CD4-positive, CD25-positive, alpha-beta regulatory T cell (primary cell): Measurements from ENCODE around the gene TMEM151A. TPM values are rescaled to one million over a fixed set of nuclear protein-coding genes. Genes with fewer than 3 reads are reported as not detected.

Experiments
- ATAC-seq, 2 donors: fragments of 150-1000 bp; cut with Tn5 transposase; one replicate each; pipeline ENCODE4 v1.10.0; 2021; ENCODE audit warnings: low read depth in 2 of 2, moderate number of reproducible peaks in 2 of 2, moderate library complexity in 1 of 2
- DNase-seq, 3 donors: peaks; one replicate each; pipeline versions ENCODE4 v3.0.0 to v3.0.0-alpha.2; 2012 to 2022; ENCODE audit warnings: mixed read lengths in 1 of 3
- H3K27ac ChIP-seq: one replicate; pipeline ENCODE4 v1.7.0; 2013; ENCODE audit warnings: mild to moderate bottlenecking, low read length; ENCODE audit not compliant: insufficient read depth, poor library complexity, severe bottlenecking
- H3K27me3 ChIP-seq: one replicate; pipeline ENCODE4 v1.7.0; 2013; ENCODE audit warnings: low read length; ENCODE audit not compliant: control insufficient read depth, insufficient read depth
- H3K36me3 ChIP-seq: one replicate; pipeline ENCODE4 v1.7.0; 2013; ENCODE audit warnings: mild to moderate bottlenecking, low read length, moderate library complexity; ENCODE audit not compliant: control insufficient read depth, insufficient read depth
- H3K4me1 ChIP-seq: 2 replicates; pipeline ENCODE4 v1.7.0; 2013; ENCODE audit warnings: mild to moderate bottlenecking, low read length; ENCODE audit not compliant: insufficient read depth, control insufficient read depth, poor library complexity, severe bottlenecking
- H3K4me3 ChIP-seq: one replicate; pipeline ENCODE4 v1.7.0; 2013; ENCODE audit warnings: low read depth, mild to moderate bottlenecking, low read length, moderate library complexity
- H3K9me3 ChIP-seq, 2 experiments: 1 replicate in 1 of 2; 2 replicates in 1 of 2; pipeline ENCODE4 v1.7.0; 2013; ENCODE audit warnings: low read length in 2 of 2, mild to moderate bottlenecking in 1 of 2, moderate library complexity in 1 of 2; ENCODE audit not compliant: control insufficient read depth in 2 of 2
- H3K27ac Mint-ChIP-seq, 3 donors: one replicate each; pipeline ENCODE4 v1.8.0; 2020 to 2022; ENCODE audit warnings: mild to moderate bottlenecking in 3 of 3, mixed read lengths in 3 of 3, moderate library complexity in 2 of 3
- H3K27me3 Mint-ChIP-seq: one replicate; pipeline ENCODE4 v1.8.0; 2022; ENCODE audit warnings: mild to moderate bottlenecking, mixed read lengths
- H3K36me3 Mint-ChIP-seq: one replicate; pipeline ENCODE4 v1.8.0; 2020; ENCODE audit warnings: mixed read lengths
- H3K4me1 Mint-ChIP-seq, 4 donors: one replicate each; pipeline ENCODE4 v1.8.0; 2020 to 2022; ENCODE audit warnings: mixed read lengths in 4 of 4, mild to moderate bottlenecking in 1 of 4
- H3K4me3 Mint-ChIP-seq, 4 donors: one replicate each; pipeline ENCODE4 v1.8.0; 2020 to 2022; ENCODE audit warnings: mild to moderate bottlenecking in 4 of 4, mixed read lengths in 4 of 4, moderate library complexity in 3 of 4
- H3K9me3 Mint-ChIP-seq, 7 donors: one replicate each; pipeline ENCODE4 v1.8.0; 2020 to 2022; ENCODE audit warnings: mixed read lengths in 7 of 7, mild to moderate bottlenecking in 3 of 7, moderate library complexity in 2 of 7
- polyA plus RNA-seq, 4 donors: library from polyadenylated mRNA; unstranded; fragments of 300-500 nt; fragmentation: Illumina TruSeq; gene quantifications; one replicate each; pipeline ENCODE4 v1.2.3, GENCODE V29; 2021
- total RNA-seq: library from RNA; stranded (reverse); gene quantifications from one replicate; pipeline ENCODE4 v1.2.3, GENCODE V29; 2022

TMEM151A gene
- total and polyA plus RNA-seq, 5 donors from 2014 or later = not detected

DNA sequence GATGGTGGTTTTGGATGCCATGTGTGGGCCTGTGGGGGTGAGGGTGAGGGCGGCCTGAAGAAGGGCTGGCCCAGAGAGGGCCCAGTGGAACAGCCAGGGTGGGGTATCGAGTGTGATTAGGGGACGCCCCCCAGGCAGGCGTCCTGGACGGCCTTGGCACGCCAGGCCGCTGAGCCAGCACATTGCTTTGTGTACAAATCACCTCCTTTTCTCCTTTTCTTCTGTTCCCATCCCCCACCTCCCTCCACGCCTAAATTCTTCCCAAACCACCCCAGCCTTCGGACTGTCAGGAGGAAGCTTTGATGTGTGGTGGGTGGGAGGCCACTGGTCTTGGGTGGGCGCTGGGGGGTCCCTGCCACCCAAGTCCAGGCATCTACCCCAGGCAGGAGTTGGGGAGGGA is 33.0 kb downstream of the TMEM151A start:
- Histone ChIP-seq H3K4me1 (peaks cover 38% of the 10 kb centered on the region), H3K36me3 (no peaks in the 10 kb centered on the region), H3K4me3 (no peak overlapping the region), H3K9me3 (no peaks in the 10 kb centered on the region), H3K27me3 (no peaks in the 10 kb centered on the region), H3K27ac (no peak overlapping the region)
- Mint-ChIP-seq H3K9me3 (peaks cover 0 to 4% (median 0%) of the 10 kb centered on the region in 7 donors), H3K4me3 (peak overlapping the region in 2 of 4 donors; percentile 21 to 31), H3K4me1 (peaks cover 4 to 67% (median 24%) of the 10 kb centered on the region in 4 donors), H3K27me3 (no peaks in the 10 kb centered on the region), H3K36me3 (no peaks in the 10 kb centered on the region), H3K27ac (peak overlapping the region in 1 of 3 donors; percentile 83)
- DNase-seq (no peak), ATAC-seq (no peak)

DNA sequence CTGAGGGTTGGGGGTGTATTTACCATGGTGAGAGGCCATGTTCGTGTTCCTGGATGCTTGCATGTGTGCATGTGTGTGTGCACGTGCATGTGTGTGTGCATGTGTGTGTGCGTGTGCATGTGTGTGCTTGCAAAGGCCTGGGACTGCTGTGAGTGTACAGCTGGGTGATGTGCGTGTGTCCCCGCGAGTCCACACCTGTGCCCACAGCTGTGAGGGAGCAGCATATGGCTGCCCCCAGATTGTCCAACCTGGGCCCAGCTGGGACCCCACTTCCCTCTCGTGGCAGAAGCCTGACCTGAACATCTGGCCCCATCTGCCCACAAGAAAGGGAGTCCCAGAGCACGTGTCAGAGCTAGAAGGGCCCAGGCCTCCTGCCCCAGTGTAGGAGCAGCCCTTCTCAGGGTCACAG is 33.6 kb downstream of the TMEM151A start:
- Histone ChIP-seq H3K27me3 (no peaks in the 10 kb centered on the region), H3K4me3 (no peak overlapping the region), H3K27ac (no peak overlapping the region), H3K36me3 (no peaks in the 10 kb centered on the region), H3K4me1 (peaks cover 38% of the 10 kb centered on the region), H3K9me3 (no peaks in the 10 kb centered on the region)
- peaks cover 0 to 1% (median 0%) of the 10 kb centered on the region in 7 donors for H3K9me3 Mint-ChIP-seq
- no peak overlapping the region for H3K4me3 Mint-ChIP-seq
- DNase-seq (no peak), ATAC-seq (no peak)
- peak overlapping the region in 1 of 3 donors; percentile 85 for H3K27ac Mint-ChIP-seq
- H3K27me3 Mint-ChIP-seq = no peaks in the 10 kb centered on the region
- H3K36me3 Mint-ChIP-seq = no peaks in the 10 kb centered on the region
- H3K4me1 Mint-ChIP-seq = peaks cover 4 to 61% (median 22%) of the 10 kb centered on the region in 4 donors

DNA sequence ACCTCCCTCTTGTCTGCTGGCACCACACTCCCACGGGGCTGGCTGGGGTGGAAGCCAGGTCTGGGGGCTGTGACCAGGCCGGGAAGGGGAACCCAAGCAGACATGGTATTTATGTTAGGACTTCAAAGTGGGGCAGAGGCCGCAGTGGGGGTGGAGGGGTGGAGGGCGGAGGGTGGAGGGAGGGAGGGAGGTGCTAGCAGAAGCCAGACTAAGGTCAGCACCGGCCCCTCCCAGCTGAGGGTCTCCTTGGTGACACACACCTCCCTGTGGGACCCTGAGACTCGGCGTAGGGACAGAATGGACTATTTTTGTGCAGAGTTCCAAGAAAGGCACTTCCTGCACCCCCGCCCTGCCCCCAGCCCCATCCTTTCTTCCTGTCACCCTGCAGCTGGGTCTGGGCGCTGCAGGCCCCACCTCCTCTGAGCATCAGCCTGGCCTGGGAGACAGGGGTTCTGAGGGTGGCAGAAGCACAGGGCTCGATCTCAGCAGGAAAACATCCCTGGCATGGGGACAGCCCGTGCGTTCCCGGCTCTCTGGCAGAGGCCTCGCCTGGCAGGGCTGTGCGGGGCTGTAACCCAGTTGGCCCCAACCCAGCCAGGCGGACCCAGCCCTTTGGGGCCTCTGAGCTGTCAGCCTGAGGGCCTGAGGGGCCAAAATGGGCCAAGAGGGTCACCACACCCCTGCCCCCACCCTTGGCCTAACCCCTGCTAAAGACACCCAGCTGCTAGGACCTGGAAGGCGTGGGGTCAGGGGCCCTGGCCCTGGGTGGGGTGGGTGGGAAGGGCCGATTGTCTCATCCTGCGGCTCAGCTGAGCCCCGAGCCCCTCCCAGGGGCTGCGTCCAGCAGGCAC is 34.8 kb downstream of the TMEM151A start:
- Histone ChIP-seq H3K9me3 (no peaks in the 10 kb centered on the region), H3K4me3 (no peak overlapping the region), H3K27ac (peak overlapping the region; percentile 38), H3K27me3 (no peaks in the 10 kb centered on the region), H3K36me3 (no peaks in the 10 kb centered on the region), H3K4me1 (peaks cover 38% of the 10 kb centered on the region)
- peak overlapping the region in 2 of 3 donors; percentile 85 to 91 for H3K27ac Mint-ChIP-seq
- peak overlapping the region in 1 of 4 donors; percentile 74 for H3K4me3 Mint-ChIP-seq
- no peaks in the 10 kb centered on the region for H3K9me3 Mint-ChIP-seq
- H3K36me3 Mint-ChIP-seq = no peaks in the 10 kb centered on the region
- peaks cover 4 to 60% (median 22%) of the 10 kb centered on the region in 4 donors for H3K4me1 Mint-ChIP-seq
- ATAC-seq (peak; percentile 61 to 66), DNase-seq (peak in 1 of 3 donors; percentile 90)
- H3K27me3 Mint-ChIP-seq = no peaks in the 10 kb centered on the region

DNA sequence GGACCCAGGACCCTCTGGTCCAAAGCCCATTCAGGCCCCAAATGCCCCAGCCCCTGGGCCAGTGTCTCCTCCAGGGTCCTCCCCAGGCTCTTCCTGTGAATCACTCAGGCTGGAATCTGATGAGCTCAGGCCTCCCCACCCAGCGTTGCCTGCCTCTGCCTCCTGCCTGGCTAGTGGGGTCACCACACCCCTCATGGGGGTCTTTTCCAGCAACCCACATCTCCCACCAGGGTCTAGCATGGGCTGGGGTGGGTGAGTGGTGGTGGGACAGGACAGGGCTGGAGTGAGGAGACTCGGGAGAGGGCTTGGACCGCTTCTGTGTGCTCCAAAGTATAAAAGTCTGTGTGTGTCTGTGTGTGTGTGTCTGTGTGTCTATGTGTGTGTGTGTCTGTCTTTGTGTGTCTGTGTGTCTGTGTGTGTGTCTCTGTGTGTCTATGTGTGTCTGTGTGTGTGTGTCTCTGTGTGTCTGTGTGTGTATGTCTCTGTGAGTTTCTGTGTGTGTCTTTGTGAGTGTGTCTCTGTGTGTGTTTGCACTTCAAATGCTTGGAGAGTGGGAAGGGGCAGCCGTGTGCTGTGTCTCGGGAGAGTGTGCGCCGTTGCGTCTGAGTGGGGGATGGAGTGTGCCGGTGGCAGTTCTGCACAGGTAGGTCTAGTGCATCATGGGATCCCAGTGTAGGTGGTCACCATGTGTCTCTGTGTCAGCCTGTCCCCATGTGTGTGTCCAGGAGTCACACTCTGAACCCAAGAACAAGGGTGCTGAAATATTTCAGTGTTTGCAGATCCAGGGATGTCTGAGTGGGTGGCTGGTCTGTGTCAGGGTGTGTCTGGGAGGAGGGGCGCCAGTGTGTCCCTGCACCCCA is 35.7 kb downstream of the TMEM151A start:
- Histone ChIP-seq H3K36me3 (no peaks in the 10 kb centered on the region), H3K9me3 (no peaks in the 10 kb centered on the region), H3K27ac (peak overlapping the region; percentile 58), H3K4me1 (peaks cover 38% of the 10 kb centered on the region), H3K27me3 (no peaks in the 10 kb centered on the region), H3K4me3 (no peak overlapping the region)
- ATAC-seq (no peak), DNase-seq (no peak)
- no peaks in the 10 kb centered on the region for H3K36me3 Mint-ChIP-seq
- H3K27ac Mint-ChIP-seq = peak overlapping the region; percentile 60 to 79 (median 72)
- no peaks in the 10 kb centered on the region for H3K9me3 Mint-ChIP-seq
- H3K27me3 Mint-ChIP-seq = no peaks in the 10 kb centered on the region
- H3K4me1 Mint-ChIP-seq = peaks cover 4 to 56% (median 22%) of the 10 kb centered on the region in 4 donors
- peak overlapping the region in 3 of 4 donors; percentile 12 to 80 (median 52) for H3K4me3 Mint-ChIP-seq

DNA sequence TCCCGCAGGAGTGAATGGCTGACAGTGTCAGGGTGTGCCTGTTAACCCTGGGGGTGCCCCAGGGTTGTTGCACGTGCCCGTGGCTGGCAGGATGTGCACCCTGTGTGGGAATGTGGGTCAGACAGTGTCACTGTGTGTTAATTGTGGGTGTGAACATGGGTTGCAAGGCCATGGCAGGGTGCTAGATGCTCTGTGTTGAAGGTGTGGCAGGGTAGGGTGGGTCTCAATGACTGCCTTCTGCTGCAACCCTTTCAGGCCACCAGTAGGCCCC is 36.3 kb downstream of the TMEM151A start:
- DNase-seq = peak in 1 of 3 donors; percentile 64
- Mint-ChIP-seq H3K27ac (peak overlapping the region in 2 of 3 donors; percentile 60 to 79), H3K9me3 (no peaks in the 10 kb centered on the region), H3K36me3 (no peaks in the 10 kb centered on the region), H3K4me1 (peaks cover 4 to 52% (median 22%) of the 10 kb centered on the region in 4 donors), H3K27me3 (no peaks in the 10 kb centered on the region), H3K4me3 (peak overlapping the region in 2 of 4 donors; percentile 52 to 57)
- H3K36me3 ChIP-seq = no peaks in the 10 kb centered on the region
- H3K4me1 ChIP-seq = peaks cover 38% of the 10 kb centered on the region
- no peaks in the 10 kb centered on the region for H3K9me3 ChIP-seq
- H3K27me3 ChIP-seq = no peaks in the 10 kb centered on the region
- peak in 1 of 2 donors; percentile 2 for ATAC-seq
- H3K4me3 ChIP-seq = no peak overlapping the region
- H3K27ac ChIP-seq = peak overlapping the region; percentile 58

DNA sequence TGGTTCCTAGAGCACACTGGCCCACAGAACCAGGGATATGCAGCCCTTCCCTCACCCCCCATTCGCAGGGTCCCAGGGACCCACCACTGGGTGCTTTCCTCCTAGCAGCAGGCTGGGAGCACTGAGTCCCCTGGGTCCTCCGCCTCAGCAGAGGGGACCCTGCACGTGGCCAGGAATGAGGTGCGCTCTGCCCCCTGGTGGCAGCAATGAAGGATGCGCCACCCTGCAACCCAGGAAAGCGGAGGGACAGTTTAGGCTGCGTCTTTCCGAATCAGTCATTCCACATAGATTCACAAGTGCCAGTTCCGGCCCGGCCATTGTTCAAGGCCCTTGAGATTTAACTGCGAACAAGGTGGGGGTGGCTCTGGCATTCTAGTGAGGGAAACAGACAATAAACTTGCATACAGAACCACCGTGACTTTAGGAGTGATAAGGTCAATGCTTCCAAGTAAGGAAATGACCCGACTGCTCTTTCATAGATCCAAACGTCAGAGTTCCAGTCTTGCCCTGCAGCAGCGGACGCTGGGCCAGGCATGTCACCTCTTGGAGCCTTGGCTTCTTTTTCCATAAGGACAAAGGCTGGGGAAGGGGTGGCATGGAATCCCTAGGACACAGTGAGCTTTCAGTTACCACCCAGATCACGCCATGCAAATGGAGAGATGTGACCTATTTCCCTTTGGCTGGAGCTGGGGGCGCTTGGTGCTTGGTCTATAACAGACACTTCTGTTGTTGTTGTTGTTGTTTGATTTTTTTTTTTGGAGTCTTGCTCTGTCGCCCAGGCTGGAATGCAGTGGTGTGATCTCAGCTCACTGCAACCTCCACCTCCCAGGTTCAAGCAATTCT is 36.8 kb downstream of the TMEM151A start:
- Histone ChIP-seq H3K4me1 (peaks cover 38% of the 10 kb centered on the region), H3K36me3 (no peaks in the 10 kb centered on the region), H3K27me3 (no peaks in the 10 kb centered on the region), H3K4me3 (no peak overlapping the region), H3K27ac (peak overlapping the region; percentile 58), H3K9me3 (no peaks in the 10 kb centered on the region)
- H3K36me3 Mint-ChIP-seq = no peaks in the 10 kb centered on the region
- H3K27ac Mint-ChIP-seq = peak overlapping the region; percentile 60 to 85 (median 79)
- H3K27me3 Mint-ChIP-seq = no peaks in the 10 kb centered on the region
- peak overlapping the region in 3 of 4 donors; percentile 3 to 57 (median 52) for H3K4me3 Mint-ChIP-seq
- ATAC-seq (peak; percentile 81 to 85), DNase-seq (peak; percentile 68 to 82 (median 81))
- peaks cover 4 to 47% (median 20%) of the 10 kb centered on the region in 4 donors for H3K4me1 Mint-ChIP-seq
- H3K9me3 Mint-ChIP-seq = no peaks in the 10 kb centered on the region

DNA sequence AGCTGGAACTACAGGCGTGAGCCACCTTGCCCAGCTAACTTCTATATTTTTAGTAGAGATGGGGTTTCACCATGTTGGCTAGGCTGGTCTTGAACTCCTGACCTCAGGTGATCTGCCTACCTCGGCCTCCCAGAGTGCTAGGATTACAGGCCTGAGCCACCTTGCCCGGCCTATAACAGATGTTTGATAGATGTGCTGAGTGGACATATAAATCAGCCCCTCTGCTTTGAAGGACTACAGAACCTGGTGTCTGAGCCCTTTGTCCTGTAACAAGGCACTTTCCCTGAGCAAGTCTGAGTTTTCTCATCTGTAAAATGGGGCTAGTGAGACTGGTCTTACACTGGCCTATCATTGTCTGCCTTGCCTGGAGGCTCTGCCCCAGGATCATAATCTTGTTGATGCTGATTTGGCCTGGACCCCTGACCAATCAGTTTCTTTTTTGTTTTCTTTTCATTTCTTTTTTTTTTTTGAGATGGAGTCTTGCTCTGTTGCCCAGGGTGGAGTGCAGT is 37.5 kb downstream of the TMEM151A start:
- H3K27me3 Mint-ChIP-seq = no peaks in the 10 kb centered on the region
- Histone ChIP-seq H3K4me3 (no peak overlapping the region), H3K36me3 (no peaks in the 10 kb centered on the region), H3K27ac (no peak overlapping the region), H3K4me1 (peaks cover 38% of the 10 kb centered on the region), H3K9me3 (no peaks in the 10 kb centered on the region), H3K27me3 (no peaks in the 10 kb centered on the region)
- peaks cover 4 to 40% (median 17%) of the 10 kb centered on the region in 4 donors for H3K4me1 Mint-ChIP-seq
- ATAC-seq (no peak), DNase-seq (no peak)
- no peak overlapping the region for H3K4me3 Mint-ChIP-seq
- no peaks in the 10 kb centered on the region for H3K9me3 Mint-ChIP-seq
- no peaks in the 10 kb centered on the region for H3K36me3 Mint-ChIP-seq
- H3K27ac Mint-ChIP-seq = no peak overlapping the region
